K562 (cell line): Measurements from ENCODE around the gene HCN4. TPM values are rescaled to one million over a fixed set of nuclear protein-coding genes. Genes with fewer than 3 reads are reported as not detected.

ENCODE experiments used
- CBFA2T2 ChIP-seq: fragments of 450-650 bp; conservative IDR thresholded peaks from 2 replicates; pipeline ENCODE4 v1.6.1; 2017; ENCODE audit warnings: mild to moderate bottlenecking
- CEBPG ChIP-seq, 3 experiments: fragments of 200-800 bp in 1 of 3; sonication (Bioruptor generic) in 1 of 3; sonication (generic) in 1 of 3; formaldehyde crosslinking in 1 of 3; IDR thresholded peaks in 2 of 3; conservative IDR thresholded peaks in 1 of 3; 2 replicates each; pipeline versions ENCODE4 v1.6.1 to v1.8.0; 2016 to 2022; ENCODE audit warnings: missing compliant biosample characterization in 2 of 3, missing genetic modification characterization in 2 of 3, mild to moderate bottlenecking in 1 of 3, missing genetic modification reagents in 1 of 3
- DPF2 ChIP-seq: fragments of 450-650 bp; IDR thresholded peaks from 2 replicates; pipeline ENCODE4 v1.6.1; 2016
- SIN3A ChIP-seq, 2 experiments: fragments of 150-350 bp in 1 of 2; IDR thresholded peaks; 2 replicates each; pipeline ENCODE4 v1.6.1; 2011 to 2016; ENCODE audit warnings: borderline replicate concordance in 2 of 2, low read depth in 2 of 2, low read length in 2 of 2, mild to moderate bottlenecking in 2 of 2, moderate library complexity in 2 of 2; ENCODE audit not compliant: control insufficient read depth in 1 of 2
- SMC3 ChIP-seq: conservative IDR thresholded peaks from 2 replicates; pipeline ENCODE4 v1.6.1; 2011; ENCODE audit warnings: low read depth, low read length, improper control_type of control experiment; ENCODE audit not compliant: insufficient read depth
- SPI1 ChIP-seq: IDR thresholded peaks from 2 replicates; pipeline ENCODE4 v1.6.1; 2011; ENCODE audit warnings: low read depth, low read length, control low read depth, borderline replicate concordance
- SRSF3 ChIP-seq: fragments of 200-400 bp; formaldehyde crosslinking; IDR thresholded peaks from 2 replicates; pipeline ENCODE4 v1.6.1; 2016; ENCODE audit warnings: mild to moderate bottlenecking, low read length, moderate library complexity; ENCODE audit not compliant: insufficient read depth
- STAG1 ChIP-seq: sonication (generic); formaldehyde crosslinking; IDR thresholded peaks from 2 replicates; pipeline ENCODE4 v1.5.0; 2020; ENCODE audit warnings: missing genetic modification reagents, borderline replicate concordance
- ZBED1 ChIP-seq: IDR thresholded peaks from 2 replicates; pipeline ENCODE4 v1.6.1; 2014
- ZFP36 ChIP-seq: fragments of 150-350 bp; IDR thresholded peaks from 2 replicates; pipeline ENCODE4 v1.6.1; 2018; ENCODE audit warnings: low read length, low read depth; ENCODE audit not compliant: partially characterized antibody
- ZNF143 ChIP-seq: sonication (generic); formaldehyde crosslinking; IDR thresholded peaks from 2 replicates; pipeline ENCODE4 v1.9.0; 2022; ENCODE audit warnings: mild to moderate bottlenecking, missing genetic modification reagents
- ZNF263 ChIP-seq: sonication (generic); formaldehyde crosslinking; IDR thresholded peaks from 2 replicates; pipeline ENCODE4 v1.8.0; 2022; ENCODE audit warnings: mild to moderate bottlenecking, missing genetic modification reagents, borderline replicate concordance
- ZNF584 ChIP-seq: fragments of 200-800 bp; sonication (Bioruptor generic); IDR thresholded peaks from 2 replicates; pipeline ENCODE4 v1.6.1; 2016; ENCODE audit warnings: low read depth, mild to moderate bottlenecking, missing genetic modification characterization, missing compliant biosample characterization
- polyA plus RNA-seq, 8 experiments: library from polyadenylated mRNA; depleted of rRNA in 4 of 8; stranded (reverse) in 5 of 8; unstranded in 3 of 8; fragments of >200 nt; fragmentation: Nextera tagmentation in 2 of 8; fragmentation: Illumina TruSeq in 1 of 8; extraction: Ambion mirVana in 2 of 8; extraction: Trizol in 1 of 8; gene quantifications; 2 replicates each; pipeline versions ENCODE4 v1.2.1 to v1.2.3, GENCODE V29; 2011 to 2014; ENCODE audit warnings: inconsistent platforms in 1 of 8, missing spikeins in 1 of 8
- total RNA-seq, 7 experiments: library from RNA; depleted of rRNA in 6 of 7; stranded (reverse); fragments of >200 nt in 6 of 7; fragmentation: Illumina TruSeq in 2 of 7; extraction: Trizol in 2 of 7; gene quantifications; 2 replicates each; pipeline versions ENCODE4 v1.2.1 to v1.2.3, GENCODE V29; 2011 to 2021; ENCODE audit warnings: low replicate concordance in 1 of 7
- TF ChIP-seq, protein P1 (sequence below): fragments of 450-650 bp; formaldehyde crosslinking; IDR thresholded peaks from 2 replicates; pipeline ENCODE4 v1.4.0; 2020; ENCODE audit warnings: mild to moderate bottlenecking, mixed read lengths
- TF ChIP-seq, protein P2 (sequence below), 2 experiments: IDR thresholded peaks in 1 of 2; conservative IDR thresholded peaks in 1 of 2; 2 replicates each; pipeline ENCODE4 v1.6.1; 2016; ENCODE audit warnings: low read depth in 2 of 2, mild to moderate bottlenecking in 1 of 2, missing compliant biosample characterization in 1 of 2, missing genetic modification characterization in 1 of 2, moderate library complexity in 1 of 2
- TF ChIP-seq, protein P3 (sequence below), 3 experiments: IDR thresholded peaks in 2 of 3; conservative IDR thresholded peaks in 1 of 3; 2 replicates each; pipeline ENCODE4 v1.5.1; 2011 to 2012; ENCODE audit warnings: low read length in 3 of 3, mild to moderate bottlenecking in 3 of 3, control low read depth in 2 of 3, improper control_type of control experiment in 1 of 3, inconsistent platforms in 1 of 3, low read depth in 1 of 3, mixed read lengths in 1 of 3, moderate library complexity in 1 of 3; ENCODE audit not compliant: insufficient read depth in 2 of 3
- TF ChIP-seq, protein P4 (sequence below): sonication (generic); formaldehyde crosslinking; IDR thresholded peaks from 2 replicates; pipeline ENCODE4 v1.8.1; 2023; ENCODE audit warnings: mild to moderate bottlenecking, missing genetic modification reagents

The HCN4 gene
- total and polyA plus RNA-seq, 9 of the 15 experiments (the other 6 are each of a cell fraction or from before 2014, with no cell fraction given), result not detected

DNA sequence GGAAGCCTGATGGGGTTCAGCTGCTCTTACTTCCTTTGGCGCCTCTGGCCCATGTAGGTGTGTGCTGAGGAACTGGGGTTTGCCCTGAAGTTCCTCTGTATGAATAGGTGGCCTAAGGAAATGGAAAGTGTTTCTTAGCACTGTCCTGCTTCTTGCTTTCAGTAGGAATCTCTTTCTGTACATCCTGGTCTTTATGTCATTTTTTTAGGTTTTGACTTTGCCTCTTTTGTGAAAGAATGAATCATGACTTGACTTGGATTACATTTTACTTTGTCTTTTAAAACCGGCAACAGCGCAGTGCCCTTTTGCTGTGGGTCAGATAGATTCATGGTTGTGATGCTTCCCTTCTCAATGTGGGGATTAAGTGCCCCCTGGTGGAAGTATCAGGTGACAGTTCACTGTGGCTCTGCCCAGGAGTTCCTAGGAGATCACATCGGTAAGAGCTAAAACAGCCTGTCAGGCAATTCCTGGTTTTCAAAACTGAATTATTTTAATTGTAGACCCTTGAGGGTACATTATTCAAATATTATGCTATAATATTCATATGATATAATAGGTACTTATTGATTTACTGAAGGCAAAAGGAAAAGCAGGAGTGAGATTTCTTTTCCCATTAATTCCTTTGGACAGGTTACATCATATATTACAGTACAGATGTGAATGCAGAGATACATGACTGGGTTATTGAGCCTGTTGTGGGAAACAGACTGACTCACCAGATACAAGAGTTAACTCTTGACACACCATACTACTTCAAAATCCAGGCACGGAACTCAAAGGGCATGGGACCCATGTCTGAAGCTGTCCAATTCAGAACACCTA lies 95.4 kb downstream of the HCN4 start (continued):
- TF ChIP-seq, protein P1, sequence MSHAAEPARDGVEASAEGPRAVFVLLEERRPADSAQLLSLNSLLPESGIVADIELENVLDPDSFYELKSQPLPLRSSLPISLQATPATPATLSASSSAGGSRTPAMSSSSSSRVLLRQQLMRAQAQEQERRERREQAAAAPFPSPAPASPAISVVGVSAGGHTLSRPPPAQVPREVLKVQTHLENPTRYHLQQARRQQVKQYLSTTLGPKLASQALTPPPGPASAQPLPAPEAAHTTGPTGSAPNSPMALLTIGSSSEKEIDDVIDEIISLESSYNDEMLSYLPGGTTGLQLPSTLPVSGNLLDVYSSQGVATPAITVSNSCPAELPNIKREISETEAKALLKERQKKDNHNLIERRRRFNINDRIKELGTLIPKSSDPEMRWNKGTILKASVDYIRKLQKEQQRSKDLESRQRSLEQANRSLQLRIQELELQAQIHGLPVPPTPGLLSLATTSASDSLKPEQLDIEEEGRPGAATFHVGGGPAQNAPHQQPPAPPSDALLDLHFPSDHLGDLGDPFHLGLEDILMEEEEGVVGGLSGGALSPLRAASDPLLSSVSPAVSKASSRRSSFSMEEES, result no peak
- TF ChIP-seq, protein P2, sequence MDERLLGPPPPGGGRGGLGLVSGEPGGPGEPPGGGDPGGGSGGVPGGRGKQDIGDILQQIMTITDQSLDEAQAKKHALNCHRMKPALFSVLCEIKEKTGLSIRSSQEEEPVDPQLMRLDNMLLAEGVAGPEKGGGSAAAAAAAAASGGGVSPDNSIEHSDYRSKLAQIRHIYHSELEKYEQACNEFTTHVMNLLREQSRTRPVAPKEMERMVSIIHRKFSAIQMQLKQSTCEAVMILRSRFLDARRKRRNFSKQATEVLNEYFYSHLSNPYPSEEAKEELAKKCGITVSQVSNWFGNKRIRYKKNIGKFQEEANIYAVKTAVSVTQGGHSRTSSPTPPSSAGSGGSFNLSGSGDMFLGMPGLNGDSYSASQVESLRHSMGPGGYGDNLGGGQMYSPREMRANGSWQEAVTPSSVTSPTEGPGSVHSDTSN (CRISPR knock-in tag; IDR thresholded peaks at IDR 0.05; ENCODE audit: low read depth), result no peak
- TF ChIP-seq, protein P2 (tag; conservative IDR thresholded peaks at IDR 0.05; ENCODE audit: low read depth), result 0 out of 2 replicates have a peak, but pooled peaks have one; percentile 17
- TF ChIP-seq SRSF3 (no peak), ZNF143 (CRISPR knock-in tag) (no peak), ZNF584 (CRISPR knock-in tag) (no peak), CBFA2T2 (no peak), ZBED1 (no peak), CEBPG (CRISPR knock-in tag; IDR thresholded peaks at IDR 0.05) (no peak), CEBPG (tag; conservative IDR thresholded peaks at IDR 0.05 in 1 of 2, IDR thresholded peaks at IDR 0.05 in 1 of 2) (0 out of 4 replicates have a peak, but pooled peaks of 1 of the 2 experiments have one; percentile 18), SPI1 (no peak), DPF2 (no peak), SIN3A (IDR thresholded peaks at IDR 0.05; ENCODE audit: borderline replicate concordance in 2 of 2, control insufficient read depth in 1 of 2, low read depth in 2 of 2, low read length in 2 of 2) (no peak), STAG1 (no peak; the same call in 1 of the 2 replicates), ZFP36 (no peak), ZNF263 (no peak), SMC3 (peak; percentile 61; the same call in 1 of the 2 replicates)
- TF ChIP-seq, protein P3, sequence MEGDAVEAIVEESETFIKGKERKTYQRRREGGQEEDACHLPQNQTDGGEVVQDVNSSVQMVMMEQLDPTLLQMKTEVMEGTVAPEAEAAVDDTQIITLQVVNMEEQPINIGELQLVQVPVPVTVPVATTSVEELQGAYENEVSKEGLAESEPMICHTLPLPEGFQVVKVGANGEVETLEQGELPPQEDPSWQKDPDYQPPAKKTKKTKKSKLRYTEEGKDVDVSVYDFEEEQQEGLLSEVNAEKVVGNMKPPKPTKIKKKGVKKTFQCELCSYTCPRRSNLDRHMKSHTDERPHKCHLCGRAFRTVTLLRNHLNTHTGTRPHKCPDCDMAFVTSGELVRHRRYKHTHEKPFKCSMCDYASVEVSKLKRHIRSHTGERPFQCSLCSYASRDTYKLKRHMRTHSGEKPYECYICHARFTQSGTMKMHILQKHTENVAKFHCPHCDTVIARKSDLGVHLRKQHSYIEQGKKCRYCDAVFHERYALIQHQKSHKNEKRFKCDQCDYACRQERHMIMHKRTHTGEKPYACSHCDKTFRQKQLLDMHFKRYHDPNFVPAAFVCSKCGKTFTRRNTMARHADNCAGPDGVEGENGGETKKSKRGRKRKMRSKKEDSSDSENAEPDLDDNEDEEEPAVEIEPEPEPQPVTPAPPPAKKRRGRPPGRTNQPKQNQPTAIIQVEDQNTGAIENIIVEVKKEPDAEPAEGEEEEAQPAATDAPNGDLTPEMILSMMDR (IDR thresholded peaks at IDR 0.05 in 2 of 3, conservative IDR thresholded peaks at IDR 0.05 in 1 of 3; ENCODE audit: insufficient read depth in 2 of 3, low read depth in 1 of 3, low read length in 3 of 3), result peak; percentile 67 to 73 (median 70)
- TF ChIP-seq, protein P4, sequence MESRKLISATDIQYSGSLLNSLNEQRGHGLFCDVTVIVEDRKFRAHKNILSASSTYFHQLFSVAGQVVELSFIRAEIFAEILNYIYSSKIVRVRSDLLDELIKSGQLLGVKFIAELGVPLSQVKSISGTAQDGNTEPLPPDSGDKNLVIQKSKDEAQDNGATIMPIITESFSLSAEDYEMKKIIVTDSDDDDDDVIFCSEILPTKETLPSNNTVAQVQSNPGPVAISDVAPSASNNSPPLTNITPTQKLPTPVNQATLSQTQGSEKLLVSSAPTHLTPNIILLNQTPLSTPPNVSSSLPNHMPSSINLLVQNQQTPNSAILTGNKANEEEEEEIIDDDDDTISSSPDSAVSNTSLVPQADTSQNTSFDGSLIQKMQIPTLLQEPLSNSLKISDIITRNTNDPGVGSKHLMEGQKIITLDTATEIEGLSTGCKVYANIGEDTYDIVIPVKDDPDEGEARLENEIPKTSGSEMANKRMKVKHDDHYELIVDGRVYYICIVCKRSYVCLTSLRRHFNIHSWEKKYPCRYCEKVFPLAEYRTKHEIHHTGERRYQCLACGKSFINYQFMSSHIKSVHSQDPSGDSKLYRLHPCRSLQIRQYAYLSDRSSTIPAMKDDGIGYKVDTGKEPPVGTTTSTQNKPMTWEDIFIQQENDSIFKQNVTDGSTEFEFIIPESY, result no peak
